Gastrocnemius medialis (tissue), 4 donors: Measurements from ENCODE around the gene CLSTN1.

Source experiments
- CTCF ChIP-seq, 5 experiments: fragments of 450-650 bp in 3 of 5; fragments of 200-600 bp in 2 of 5; sonication (generic) in 2 of 5; IDR thresholded peaks in 4 of 5; conservative IDR thresholded peaks in 1 of 5; 1 replicate in 4 of 5; 2 replicates in 1 of 5; pipeline ENCODE4 v1.5.1; 2016 to 2019; ENCODE audit warnings: antibody characterized with exemption in 5 of 5, mild to moderate bottlenecking in 3 of 5, moderate library complexity in 3 of 5
- POLR2A ChIP-seq, 2 donors: fragments of 450-650 bp; IDR thresholded peaks; one replicate each; pipeline ENCODE4 v1.6.1; 2017; ENCODE audit warnings: antibody characterized with exemption in 2 of 2, mild to moderate bottlenecking in 2 of 2, moderate library complexity in 2 of 2

DNA sequence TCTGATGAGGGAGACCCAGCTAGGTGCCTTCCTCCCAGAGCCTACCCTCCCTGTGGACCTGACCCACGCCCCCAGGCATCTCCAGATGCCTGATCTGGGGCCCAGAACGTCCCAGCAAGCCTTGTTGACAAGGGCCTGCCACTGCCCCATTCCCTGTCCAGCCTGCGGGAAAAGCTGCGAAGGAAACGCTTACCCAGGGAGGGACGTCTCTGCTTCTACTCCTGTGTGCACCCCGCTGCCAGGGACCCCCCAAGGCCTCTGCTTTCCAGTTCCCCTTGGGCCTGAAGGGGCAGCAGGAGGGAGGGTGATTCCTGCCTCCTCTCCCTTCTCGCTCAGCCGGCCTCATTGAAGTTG is 11.6 kb upstream of the CLSTN1 start:
- TF ChIP-seq CTCF (IDR thresholded peaks at IDR 0.05 in 4 of 5, conservative IDR thresholded peaks at IDR 0.05 in 1 of 5), result no peak
- TF ChIP-seq POLR2A (IDR thresholded peaks at IDR 0.05), result no peak
